HEK293 (cell line): ENCODE measurements around the gene TRAP1.

ENCODE experiments used
- CTCF ChIP-seq: fragments of 450-650 bp; formaldehyde crosslinking; IDR thresholded peaks from 2 replicates; pipeline ENCODE4 v1.5.1; 2016; ENCODE audit warnings: missing biosample characterization, missing genetic modification characterization
- YY1 ChIP-seq: fragments of 450-650 bp; formaldehyde crosslinking; IDR thresholded peaks from 2 replicates; pipeline ENCODE4 v1.5.1; 2018; ENCODE audit warnings: missing biosample characterization, missing genetic modification characterization
- ZBTB49 ChIP-seq: fragments of 450-650 bp; formaldehyde crosslinking; IDR thresholded peaks from 2 replicates; pipeline ENCODE4 v1.5.1; 2016; ENCODE audit warnings: missing biosample characterization, missing genetic modification characterization, low read depth
- ZNF274 ChIP-seq, 2 experiments: fragments of 200-500 bp in 1 of 2; fragments of 450-650 bp in 1 of 2; sonication (Bioruptor generic) in 1 of 2; formaldehyde crosslinking in 1 of 2; IDR thresholded peaks; 2 replicates each; pipeline versions ENCODE4 v1.5.1 to v1.6.1; 2014 to 2016; ENCODE audit warnings: borderline replicate concordance in 1 of 2, inconsistent platforms in 1 of 2, low read length in 1 of 2, missing biosample characterization in 1 of 2, missing genetic modification characterization in 1 of 2
- ZNF292 ChIP-seq: fragments of 450-650 bp; formaldehyde crosslinking; IDR thresholded peaks from 2 replicates; pipeline ENCODE4 v1.5.1; 2016; ENCODE audit warnings: low read depth, missing biosample characterization, missing genetic modification characterization, borderline replicate concordance
- TF ChIP-seq, protein P1 (sequence below): fragments of 450-650 bp; formaldehyde crosslinking; IDR thresholded peaks from 2 replicates; pipeline ENCODE4 v1.5.1; 2017; ENCODE audit warnings: missing biosample characterization, missing genetic modification characterization

DNA sequence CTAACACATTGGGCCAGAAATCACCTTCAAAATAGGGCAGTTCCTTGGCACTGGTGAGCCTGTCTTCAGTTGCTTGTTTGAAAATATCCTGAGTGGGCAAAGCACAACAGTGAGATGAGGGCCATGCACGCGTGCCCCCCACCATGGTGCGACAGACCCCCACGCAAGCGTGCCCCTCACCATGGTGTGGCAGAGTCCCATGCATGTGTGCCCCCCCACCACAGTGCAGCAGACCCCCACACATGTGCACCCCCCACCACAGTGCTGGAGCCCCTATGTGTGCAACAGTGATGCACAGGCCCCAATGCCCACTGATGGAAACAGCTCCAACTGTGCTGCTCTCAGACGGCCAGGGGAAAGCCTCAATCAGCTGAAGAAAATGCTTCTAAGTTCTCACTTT lies 18.8 kb upstream of the TRAP1 start:
- TF ChIP-seq ZNF292 (tag by site-specific recombination) = no peak
- TF ChIP-seq, protein P1, sequence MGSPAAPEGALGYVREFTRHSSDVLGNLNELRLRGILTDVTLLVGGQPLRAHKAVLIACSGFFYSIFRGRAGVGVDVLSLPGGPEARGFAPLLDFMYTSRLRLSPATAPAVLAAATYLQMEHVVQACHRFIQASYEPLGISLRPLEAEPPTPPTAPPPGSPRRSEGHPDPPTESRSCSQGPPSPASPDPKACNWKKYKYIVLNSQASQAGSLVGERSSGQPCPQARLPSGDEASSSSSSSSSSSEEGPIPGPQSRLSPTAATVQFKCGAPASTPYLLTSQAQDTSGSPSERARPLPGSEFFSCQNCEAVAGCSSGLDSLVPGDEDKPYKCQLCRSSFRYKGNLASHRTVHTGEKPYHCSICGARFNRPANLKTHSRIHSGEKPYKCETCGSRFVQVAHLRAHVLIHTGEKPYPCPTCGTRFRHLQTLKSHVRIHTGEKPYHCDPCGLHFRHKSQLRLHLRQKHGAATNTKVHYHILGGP = no peak
- no peak for TF ChIP-seq ZBTB49 (tag by site-specific recombination)
- no peak for TF ChIP-seq YY1 (tag by site-specific recombination)
- no peak for TF ChIP-seq CTCF (tag by site-specific recombination)
- no peak for TF ChIP-seq ZNF274 (IDR thresholded peaks at IDR 0.05; ENCODE audit: low read length)
- TF ChIP-seq ZNF274 (tag by site-specific recombination; IDR thresholded peaks at IDR 0.05; ENCODE audit: borderline replicate concordance) = no peak
